GM12878 (cell line): Measurements from ENCODE around the gene ERMN. TPM values are rescaled to one million over a fixed set of nuclear protein-coding genes. Genes with fewer than 3 reads are reported as not detected.

Experiments used
- ATAC-seq: fragments of 200-7000 bp; cut with Tn5 transposase; 3 replicates; pipeline ENCODE4 v1.9.1; 2020; ENCODE audit warnings: mild to moderate bottlenecking, moderate library complexity
- BruUV-seq: library from RNA; stranded (reverse); fragments of 400-500 nt; replicated peaks from 2 replicates; lab custom pipeline; 2021; lab: Mats Ljungman, UMichigan
- CTCF ChIA-PET: fragments of 300-600 bp; sonication (Branson Sonifier 250); formaldehyde crosslinking; extraction: SDS; loops from one replicate; lab custom pipeline; 2021; ENCODE audit warnings: inconsistent platforms; lab: Yijun Ruan, JAX
- POLR2A ChIA-PET: fragments of 350-600 bp; formaldehyde crosslinking; extraction: SDS; loops from one replicate; lab custom pipeline; 2021; ENCODE audit warnings: inconsistent platforms; lab: Charles Lee
- RAD21 ChIA-PET: fragments of 300-600 bp; sonication (Branson Sonifier 250); formaldehyde crosslinking; loops from one replicate; lab custom pipeline; 2023; ENCODE audit warnings: antibody characterized with exemption; ENCODE audit not compliant: unreplicated experiment; lab: Charles Lee
- SMC1A ChIA-PET: fragments of 300-600 bp; sonication (Branson Sonifier 250); formaldehyde crosslinking; loops from one replicate; lab custom pipeline; 2023; ENCODE audit not compliant: unreplicated experiment, uncharacterized antibody; lab: Charles Lee
- DNase-seq: peaks from one replicate; pipeline ENCODE4 v3.0.0-alpha.2; 2011; ENCODE audit warnings: low read depth, low spot score
- FAIRE-seq: peaks from 3 replicates; lab custom pipeline; 2011; peaks lifted over from hg19 to GRCh38; lab: Jason Lieb, UNC
- H2AFZ ChIP-seq: 2 replicates; pipeline ENCODE4 v1.6.0; 2011; ENCODE audit warnings: low read depth, low read length, control low read depth; ENCODE audit not compliant: control insufficient read depth
- H3K27ac ChIP-seq: 2 replicates; pipeline ENCODE4 v1.5.1; 2011; ENCODE audit warnings: control low read depth; ENCODE audit not compliant: control insufficient read depth, insufficient read depth
- H3K27me3 ChIP-seq, 2 experiments: replicated peaks in 1 of 2; 2 replicates each; pipeline versions ENCODE4 v1.6.0 to v1.6.1; 2011; ENCODE audit warnings: low read length in 1 of 2; ENCODE audit not compliant: control insufficient read depth in 2 of 2, insufficient read depth in 2 of 2
- H3K36me3 ChIP-seq, 2 experiments: 2 replicates each; pipeline ENCODE4 v1.5.1; 2011; ENCODE audit warnings: low read length in 1 of 2; ENCODE audit not compliant: control insufficient read depth in 2 of 2, insufficient read depth in 2 of 2
- H3K4me1 ChIP-seq: 2 replicates; pipeline ENCODE4 v1.6.1; 2011; ENCODE audit warnings: mild to moderate bottlenecking, low read length, moderate library complexity, mixed read lengths; ENCODE audit not compliant: control insufficient read depth, insufficient read depth
- H3K4me2 ChIP-seq: 2 replicates; pipeline ENCODE4 v1.6.0; 2011; ENCODE audit warnings: control low read depth; ENCODE audit not compliant: control insufficient read depth, insufficient read depth
- H3K4me3 ChIP-seq: fragments of 200-600 bp; sonication (generic); 2 replicates; pipeline ENCODE4 v1.5.1; 2016
- H3K79me2 ChIP-seq: 2 replicates; pipeline ENCODE4 v1.6.0; 2011; ENCODE audit warnings: low read length; ENCODE audit not compliant: control insufficient read depth, insufficient read depth
- H3K9ac ChIP-seq: 2 replicates; pipeline ENCODE4 v1.8.0; 2011; ENCODE audit warnings: low read length, control low read depth, mixed read lengths; ENCODE audit not compliant: control insufficient read depth, insufficient read depth
- H3K9me3 ChIP-seq: replicated peaks from 3 replicates; pipeline ENCODE4 v1.5.1; 2011; ENCODE audit warnings: mild to moderate bottlenecking, low read length; ENCODE audit not compliant: control insufficient read depth, insufficient read depth
- H4K20me1 ChIP-seq: 2 replicates; pipeline ENCODE4 v1.6.0; 2011; ENCODE audit not compliant: control insufficient read depth, insufficient read depth
- ATF7 ChIP-seq: fragments of 450-650 bp; IDR thresholded peaks from 2 replicates; pipeline ENCODE4 v1.6.1; 2016; ENCODE audit warnings: low read depth, mild to moderate bottlenecking
- BCLAF1 ChIP-seq: fragments of 450-650 bp; IDR thresholded peaks from 2 replicates; pipeline ENCODE4 v1.6.1; 2017; ENCODE audit warnings: antibody characterized with exemption, mild to moderate bottlenecking, moderate library complexity
- BRCA1 ChIP-seq: IDR thresholded peaks from 2 replicates; pipeline ENCODE4 v1.6.1; 2011; ENCODE audit warnings: low read depth, low read length, improper control_type of control experiment
- CBX3 ChIP-seq: fragments of 200-600 bp; sonication (generic); IDR thresholded peaks from 2 replicates; pipeline ENCODE4 v1.6.1; 2016; ENCODE audit warnings: low read depth, borderline replicate concordance
- ETV6 ChIP-seq, 2 experiments: fragments of 450-650 bp in 1 of 2; IDR thresholded peaks in 1 of 2; conservative IDR thresholded peaks in 1 of 2; 2 replicates each; pipeline ENCODE4 v1.6.1; 2014; ENCODE audit warnings: antibody characterized with exemption in 1 of 2, borderline replicate concordance in 1 of 2, low read depth in 1 of 2, mild to moderate bottlenecking in 1 of 2, moderate library complexity in 1 of 2
- HDAC6 ChIP-seq: fragments of 200-600 bp; sonication (generic); IDR thresholded peaks from one replicate; pipeline ENCODE4 v1.8.0; 2017; ENCODE audit warnings: antibody characterized with exemption; ENCODE audit not compliant: unreplicated experiment
- IRF3 ChIP-seq: fragments of 450-650 bp; IDR thresholded peaks from 2 replicates; pipeline ENCODE4 v1.6.1; 2014; ENCODE audit warnings: mild to moderate bottlenecking
- MEF2A ChIP-seq: IDR thresholded peaks from 2 replicates; pipeline ENCODE4 v1.6.1; 2011; ENCODE audit warnings: low read depth, mild to moderate bottlenecking, low read length, moderate library complexity; ENCODE audit not compliant: insufficient read depth
- MXI1 ChIP-seq: fragments of 150-350 bp; IDR thresholded peaks from 2 replicates; pipeline ENCODE4 v1.6.1; 2011; ENCODE audit warnings: low read depth, mild to moderate bottlenecking, inconsistent platforms, low read length, improper control_type of control experiment
- NRF1 ChIP-seq: conservative IDR thresholded peaks from 2 replicates; pipeline ENCODE4 v1.6.1; 2011; ENCODE audit warnings: mild to moderate bottlenecking, low read depth, low read length, improper control_type of control experiment
- SMC3 ChIP-seq: IDR thresholded peaks from 2 replicates; pipeline ENCODE4 v1.6.1; 2011; ENCODE audit warnings: low read length, improper control_type of control experiment, borderline replicate concordance
- SUPT20H ChIP-seq: IDR thresholded peaks from 2 replicates; pipeline ENCODE4 v1.6.1; 2011; ENCODE audit warnings: low read depth, mild to moderate bottlenecking, low read length, moderate library complexity, borderline replicate concordance; ENCODE audit not compliant: control insufficient read depth
- ZBTB40 ChIP-seq: fragments of 450-650 bp; IDR thresholded peaks from 2 replicates; pipeline ENCODE4 v1.6.1; 2016; ENCODE audit warnings: mild to moderate bottlenecking, moderate library complexity, borderline replicate concordance
- WGBS: methylation state at CpG from one replicate; pipeline ENCODE4 v1.1.6; 2016; ENCODE audit warnings: low lambda C conversion rate; ENCODE audit not compliant: insufficient replicate concordance, insufficient coverage; ENCODE audit errors: missing lambda C conversion rate; 5-methylcytosine and 5-hydroxymethylcytosine counted together
- in situ Hi-C: fragments of 300-500 bp; cut with MboI; formaldehyde crosslinking; loops from 9 replicates; pipeline ENCODE4 v1.14.3; 2018; ENCODE audit warnings: mixed read lengths
- intact Hi-C: fragments of 100-400 bp; cut with micrococcal nuclease; formaldehyde crosslinking; loops from one replicate; pipeline ENCODE4 v1.14.2; 2022; ENCODE audit not compliant: unreplicated experiment
- polyA plus RNA-seq, 11 experiments: library from polyadenylated mRNA; depleted of rRNA in 4 of 11; unstranded in 6 of 11; stranded (reverse) in 5 of 11; fragments of >200 nt; fragmentation: Nextera tagmentation in 4 of 11; fragmentation: Illumina TruSeq in 1 of 11; extraction: Ambion mirVana in 4 of 11; extraction: Trizol in 1 of 11; gene quantifications; 1 replicate in 1 of 11; 2 replicates in 10 of 11; pipeline versions ENCODE4 v1.2.1 to v1.2.3, GENCODE V29; 2011 to 2016; ENCODE audit warnings: inconsistent platforms in 2 of 11, missing spikeins in 2 of 11, low read depth in 1 of 11
- total RNA-seq, 4 experiments: library from RNA; depleted of rRNA in 3 of 4; stranded (reverse); fragments of >200 nt in 3 of 4; fragmentation: Illumina TruSeq in 1 of 4; extraction: Trizol in 1 of 4; gene quantifications; 2 replicates each; pipeline versions ENCODE4 v1.2.1 to v1.2.3, GENCODE V29; 2013 to 2021

The ERMN gene
- total and polyA plus RNA-seq, 10 of the 15 experiments (the other 5 are each of a cell fraction or from before 2014, with no cell fraction given) = 0.26 to 5.3 (median 1.5) TPM

GRCh38 chr2:157315901-157316300 lies 9.7 kb downstream of the ERMN start:
- POLR2A ChIA-PET = no interaction called here
- no TSS peak for BruUV-seq
- WGBS = 76% methylated on average over 4 of the region's 4 CpGs
- TF ChIP-seq SMC3 (no peak), NRF1 (no peak), BRCA1 (no peak), ETV6 (conservative IDR thresholded peaks at IDR 0.05 in 1 of 2, IDR thresholded peaks at IDR 0.05 in 1 of 2; ENCODE audit: borderline replicate concordance in 1 of 2, low read depth in 1 of 2) (no peak), CBX3 (no peak), ATF7 (no peak), MEF2A (no peak), IRF3 (no peak), BCLAF1 (no peak), MXI1 (no peak), SUPT20H (no peak), ZBTB40 (no peak), HDAC6 (no peak)

More at GRCh38 chr2:157315901-157316300, 9.7 kb downstream of the ERMN start:
- no peak overlapping the region for H3K4me3 ChIP-seq
- no peak overlapping the region for H2AFZ ChIP-seq
- H4K20me1 ChIP-seq = no peaks in the 10 kb centered on the region
- no peaks in the 10 kb centered on the region for H3K9me3 ChIP-seq
- no peaks in the 10 kb centered on the region for H3K4me1 ChIP-seq
- DNase-seq (no peak), FAIRE-seq (no peak), ATAC-seq (no peak)
- no peaks in the 10 kb centered on the region for H3K36me3 ChIP-seq
- H3K79me2 ChIP-seq = no peaks in the 10 kb centered on the region
- ChIA-PET RAD21 (interaction anchor here (1.1 to 1.8 kb wide), 3 partner anchors 11 to 14 kb away, joined by 4 to 5 read pairs (median 5); no protein-coding TSS in a partner anchor), SMC1A (interaction anchor here (1.0 to 3.1 kb wide), 6 partner anchors 9 to 175 kb away, joined by 4 to 10 read pairs (median 8); partner anchors contain the start of gene ERMN), CTCF (interaction anchor here (1.0 to 13.4 kb wide), 4 partner anchors 9 to 20 kb away, joined by 4 to 167 read pairs (median 54); partner anchors contain the start of gene ERMN)
- H3K9ac ChIP-seq = no peak overlapping the region
- H3K27me3 ChIP-seq = no peaks in the 10 kb centered on the region
- H3K4me2 ChIP-seq = no peak overlapping the region
- H3K27ac ChIP-seq = no peak overlapping the region
- intact Hi-C loops = no loop called here
- in situ Hi-C loops = no loop called here
